ENCODE results near the gene KCNQ4.
A peak's percentile ranks its signal among the peaks of the same experiment; 100 is the strongest.

The KCNQ4 gene

GRCh38 chr1:40794974-40795715 is 11.6 kb downstream of the KCNQ4 start:
- no peak for DNase-seq (ENCODE audit: low read depth in 2 of 2)

GRCh38 chr1:40795811-40796586 is 12.4 kb downstream of the KCNQ4 start:
- DNase-seq (ENCODE audit: low read depth in 2 of 2) = no peak

- no peak for DNase-seq (ENCODE audit: low read depth in 2 of 2)
Measured at GRCh38 chr1:40796939-40797667, 13.5 kb downstream of the KCNQ4 start.

- no peak for DNase-seq (ENCODE audit: low read depth in 2 of 2)
Measured at GRCh38 chr1:40797668-40798010, 14.1 kb downstream of the KCNQ4 start.

- no peak for DNase-seq (ENCODE audit: low read depth in 2 of 2)
Measured at GRCh38 chr1:40798366-40799281, 15.0 kb downstream of the KCNQ4 start.

- DNase-seq (ENCODE audit: low read depth in 2 of 2) = no peak
Measured at GRCh38 chr1:40799351-40799867, 15.8 kb downstream of the KCNQ4 start.

GRCh38 chr1:40801742-40802077 is 18.1 kb downstream of the KCNQ4 start:
- DNase-seq (ENCODE audit: low read depth in 2 of 2) = no peak

- DNase-seq (ENCODE audit: low read depth in 2 of 2) = peak; percentile 71 to 78
Measured at GRCh38 chr1:40802078-40802741, 18.6 kb downstream of the KCNQ4 start.

GRCh38 chr1:40802742-40803113 is 19.1 kb downstream of the KCNQ4 start:
- DNase-seq (ENCODE audit: low read depth in 2 of 2) = no peak

- no peak for DNase-seq (ENCODE audit: low read depth in 2 of 2)
Measured at GRCh38 chr1:40803447-40803846, 19.9 kb downstream of the KCNQ4 start.

GRCh38 chr1:40803902-40804301 is 20.3 kb downstream of the KCNQ4 start:
- DNase-seq (ENCODE audit: low read depth in 2 of 2) = no peak

- DNase-seq (ENCODE audit: low read depth in 2 of 2) = no peak
Measured at GRCh38 chr1:40806240-40806639, 22.7 kb downstream of the KCNQ4 start.

GRCh38 chr1:40806731-40807695 is 23.4 kb downstream of the KCNQ4 start:
- DNase-seq (ENCODE audit: low read depth in 2 of 2) = no peak

GRCh38 chr1:40808002-40808401 is 24.4 kb downstream of the KCNQ4 start:
- DNase-seq (ENCODE audit: low read depth in 2 of 2) = no peak

- DNase-seq (ENCODE audit: low read depth in 2 of 2) = no peak
Measured at GRCh38 chr1:40808444-40808843, 24.9 kb downstream of the KCNQ4 start.

GRCh38 chr1:40808909-40809308 is 25.3 kb downstream of the KCNQ4 start:
- DNase-seq (ENCODE audit: low read depth in 2 of 2) = no peak

GRCh38 chr1:40810927-40811326 is 27.3 kb downstream of the KCNQ4 start:
- DNase-seq (ENCODE audit: low read depth in 2 of 2) = no peak

GRCh38 chr1:40815420-40815819 is 31.8 kb downstream of the KCNQ4 start:
- no peak for DNase-seq (ENCODE audit: low read depth in 2 of 2)

GRCh38 chr1:40817791-40818263 is 34.2 kb downstream of the KCNQ4 start:
- DNase-seq (ENCODE audit: low read depth in 2 of 2) = no peak
